Embryonic facial prominence (tissue), 1 donor: ENCODE results near the gene EMC7.
"Not testable (repeated sequence)": the region's sequence is repeated elsewhere in the genome, so short reads cannot be mapped to it uniquely, and the experiment has no call there.

Experiments
- DNase-seq: peaks from one replicate; pipeline ENCODE4 v3.0.0-alpha.2; 2016; ENCODE audit errors: extremely low spot score

Gene EMC7

GRCh38 chr15:34101366-34102174 is at the start of gene EMC7, which contains the start of gene PGBD4:
EMC7 (minus strand) TSS chr15:34101862; CDS start chr15:34101839, 23 bp downstream.
PGBD4 (plus strand) TSS chr15:34102083; CDS start chr15:34102532, 449 bp downstream.
- DNase-seq = peak; percentile 99

- no peak for DNase-seq
Observed at GRCh38 chr15:34147371-34148140, 45.9 kb upstream of the EMC7 start.

GRCh38 chr15:34133511-34133910 is 31.8 kb upstream of the EMC7 start:
- DNase-seq = no peak

GRCh38 chr15:34132881-34133280 is 31.2 kb upstream of the EMC7 start:
- no peak for DNase-seq

GRCh38 chr15:34128898-34129297 is 27.2 kb upstream of the EMC7 start:
- DNase-seq = no peak

GRCh38 chr15:34126522-34126921 is 24.9 kb upstream of the EMC7 start:
- no peak for DNase-seq

GRCh38 chr15:34125945-34126344 is 24.3 kb upstream of the EMC7 start:
- no peak for DNase-seq

- no peak for DNase-seq
Observed at GRCh38 chr15:34124651-34125050, 23.0 kb upstream of the EMC7 start.

GRCh38 chr15:34122771-34123183 is 21.1 kb upstream of the EMC7 start:
- no peak for DNase-seq

- DNase-seq = not testable (repeated sequence)
Observed at GRCh38 chr15:34121786-34122185, 20.1 kb upstream of the EMC7 start.

- DNase-seq = not testable (repeated sequence)
Observed at GRCh38 chr15:34120420-34120819, 18.8 kb upstream of the EMC7 start.

- no peak for DNase-seq
Observed at GRCh38 chr15:34119291-34119690, 17.6 kb upstream of the EMC7 start.

- no peak for DNase-seq
Observed at GRCh38 chr15:34116620-34117019, 15.0 kb upstream of the EMC7 start.

- no peak for DNase-seq
Observed at GRCh38 chr15:34114739-34115138, 13.1 kb upstream of the EMC7 start.

- DNase-seq = no peak
Observed at GRCh38 chr15:34114215-34114614, 12.6 kb upstream of the EMC7 start.

GRCh38 chr15:34111488-34111887 is 9.8 kb upstream of the EMC7 start:
- DNase-seq = no peak

- no peak for DNase-seq
Observed at GRCh38 chr15:34109797-34110663, 8.4 kb upstream of the EMC7 start.

GRCh38 chr15:34107315-34107714 is 5.7 kb upstream of the EMC7 start:
- DNase-seq = no peak

GRCh38 chr15:34106423-34106822 is 4.8 kb upstream of the EMC7 start:
- no peak for DNase-seq

- no peak for DNase-seq
Observed at GRCh38 chr15:34102175-34102925, 688 bp upstream of the EMC7 start.

- no peak for DNase-seq
Observed at GRCh38 chr15:34099914-34100313, 1.7 kb downstream of the EMC7 start.
